Mammary epithelial cell (primary cell): ENCODE results near the gene BMERB1.

Experiments used
- EZH2 ChIP-seq: IDR thresholded peaks from 2 replicates; pipeline ENCODE4 v1.6.1; 2012; ENCODE audit warnings: low read length, inconsistent platforms, borderline replicate concordance
- TF ChIP-seq, protein P1 (sequence below), 2 donors: IDR thresholded peaks in 1 of 2; conservative IDR thresholded peaks in 1 of 2; 2 replicates each; pipeline ENCODE4 v1.5.1; 2011 to 2012; ENCODE audit warnings: inconsistent platforms in 2 of 2, low read length in 2 of 2, mild to moderate bottlenecking in 2 of 2, control low read depth in 1 of 2, low read depth in 1 of 2; ENCODE audit not compliant: insufficient read depth in 1 of 2; ENCODE audit errors: extremely low read depth in 1 of 2

DNA sequence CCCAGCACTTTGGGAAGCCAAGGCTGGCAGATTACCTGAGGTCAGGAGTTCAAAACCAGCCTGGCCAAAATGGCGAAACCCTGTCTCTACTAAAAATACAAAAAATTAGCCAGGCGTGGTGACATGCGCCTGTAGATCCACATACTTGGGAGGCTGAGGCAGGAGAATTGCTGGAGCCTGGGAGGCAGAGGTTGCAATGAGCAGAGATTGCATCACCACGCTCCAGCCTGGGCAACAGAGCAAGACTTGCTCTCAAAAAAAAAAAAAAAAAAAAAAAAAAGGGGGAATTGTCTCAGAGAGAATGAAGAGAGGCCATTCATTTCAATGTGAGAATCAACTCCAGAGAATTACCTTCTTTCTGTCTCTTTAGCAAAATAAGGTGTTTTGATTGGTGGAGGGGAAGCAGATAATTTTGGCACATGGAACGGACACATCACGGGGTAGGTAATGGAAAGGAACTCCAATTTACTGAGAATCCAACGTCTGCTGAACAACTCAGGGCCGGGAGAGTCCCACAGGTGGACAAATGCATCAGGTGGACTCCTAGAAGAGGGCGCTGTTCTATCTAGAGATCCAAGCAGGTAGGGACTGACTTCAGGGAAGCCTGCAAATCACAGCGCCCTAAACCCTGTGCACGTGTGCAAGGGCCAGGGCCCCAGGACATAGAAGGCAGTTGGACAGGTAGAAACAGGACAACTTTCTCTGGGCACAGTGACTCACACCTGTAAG is 77.5 kb downstream of the BMERB1 start:
- no peak for TF ChIP-seq EZH2
- TF ChIP-seq, protein P1, sequence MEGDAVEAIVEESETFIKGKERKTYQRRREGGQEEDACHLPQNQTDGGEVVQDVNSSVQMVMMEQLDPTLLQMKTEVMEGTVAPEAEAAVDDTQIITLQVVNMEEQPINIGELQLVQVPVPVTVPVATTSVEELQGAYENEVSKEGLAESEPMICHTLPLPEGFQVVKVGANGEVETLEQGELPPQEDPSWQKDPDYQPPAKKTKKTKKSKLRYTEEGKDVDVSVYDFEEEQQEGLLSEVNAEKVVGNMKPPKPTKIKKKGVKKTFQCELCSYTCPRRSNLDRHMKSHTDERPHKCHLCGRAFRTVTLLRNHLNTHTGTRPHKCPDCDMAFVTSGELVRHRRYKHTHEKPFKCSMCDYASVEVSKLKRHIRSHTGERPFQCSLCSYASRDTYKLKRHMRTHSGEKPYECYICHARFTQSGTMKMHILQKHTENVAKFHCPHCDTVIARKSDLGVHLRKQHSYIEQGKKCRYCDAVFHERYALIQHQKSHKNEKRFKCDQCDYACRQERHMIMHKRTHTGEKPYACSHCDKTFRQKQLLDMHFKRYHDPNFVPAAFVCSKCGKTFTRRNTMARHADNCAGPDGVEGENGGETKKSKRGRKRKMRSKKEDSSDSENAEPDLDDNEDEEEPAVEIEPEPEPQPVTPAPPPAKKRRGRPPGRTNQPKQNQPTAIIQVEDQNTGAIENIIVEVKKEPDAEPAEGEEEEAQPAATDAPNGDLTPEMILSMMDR (conservative IDR thresholded peaks at IDR 0.05 in 1 of 2, IDR thresholded peaks at IDR 0.05 in 1 of 2; ENCODE audit: extremely low read depth in 1 of 2, insufficient read depth in 1 of 2, low read depth in 1 of 2, low read length in 2 of 2) = no peak
